H1 (cell line): ENCODE measurements around the gene HSF4. TPM values are rescaled to one million over a fixed set of nuclear protein-coding genes. Genes with fewer than 3 reads are reported as not detected.

ENCODE experiments used
- CTCF ChIA-PET: fragments of 300-600 bp; sonication (Branson Sonifier 250); formaldehyde crosslinking; loops from one replicate; lab custom pipeline; 2021; ENCODE audit not compliant: partially characterized antibody; lab: Charles Lee
- POLR2A ChIA-PET: fragments of 300-600 bp; sonication (Branson Sonifier 250); formaldehyde crosslinking; loops from one replicate; lab custom pipeline; 2021; ENCODE audit warnings: inconsistent platforms; ENCODE audit not compliant: partially characterized antibody; lab: Charles Lee
- DNase-seq, 2 experiments: peaks; one replicate each; pipeline versions ENCODE4 v3.0.0 to v3.0.0-alpha.2; 2010 to 2022; ENCODE audit warnings: low spot score in 2 of 2, low read depth in 1 of 2, mixed read lengths in 1 of 2
- FAIRE-seq: peaks from 2 replicates; lab custom pipeline; 2011; peaks lifted over from hg19 to GRCh38; lab: Jason Lieb, UNC
- H2AFZ ChIP-seq: 2 replicates; pipeline ENCODE4 v1.8.1; 2012; ENCODE audit warnings: low read length, inconsistent platforms
- H2AK5ac ChIP-seq: 2 replicates; pipeline ENCODE4 v1.6.1; 2013; ENCODE audit warnings: low read depth, low read length
- H2BK120ac ChIP-seq: replicated peaks from 2 replicates; pipeline ENCODE3; 2013; ENCODE audit warnings: low read depth, low read length, inconsistent platforms
- H2BK12ac ChIP-seq: 2 replicates; pipeline ENCODE4 v1.6.1; 2013; ENCODE audit warnings: low read depth, low read length
- H2BK15ac ChIP-seq: 2 replicates; pipeline ENCODE4 v1.6.1; 2013; ENCODE audit warnings: low read length
- H2BK20ac ChIP-seq: 2 replicates; pipeline ENCODE4 v1.6.1; 2013; ENCODE audit warnings: low read length
- H2BK5ac ChIP-seq: 2 replicates; pipeline ENCODE4 v1.6.1; 2013; ENCODE audit warnings: low read depth, low read length
- H3K14ac ChIP-seq: 2 replicates; pipeline ENCODE4 v1.6.1; 2013; ENCODE audit warnings: inconsistent platforms; ENCODE audit not compliant: insufficient read length
- H3K18ac ChIP-seq: 2 replicates; pipeline ENCODE4 v1.6.1; 2013; ENCODE audit warnings: low read length; ENCODE audit errors: extremely low read depth
- H3K23ac ChIP-seq: 2 replicates; pipeline ENCODE4 v1.6.1; 2013; ENCODE audit warnings: inconsistent platforms; ENCODE audit not compliant: insufficient read length
- H3K23me2 ChIP-seq: 2 replicates; pipeline ENCODE4 v1.6.1; 2013; ENCODE audit warnings: low read depth, low read length
- H3K27ac ChIP-seq: 2 replicates; pipeline ENCODE4 v1.6.1; 2011; ENCODE audit warnings: low read depth, low read length, inconsistent platforms
- H3K27me3 ChIP-seq, 4 experiments: replicated peaks in 1 of 4; 1 replicate in 1 of 4; 2 replicates in 3 of 4; pipeline versions ENCODE4 v1.6.1 to v1.8.1; 2011 to 2013; ENCODE audit warnings: low read length in 3 of 4, mild to moderate bottlenecking in 3 of 4, inconsistent platforms in 2 of 4, mixed read lengths in 2 of 4, moderate library complexity in 1 of 4; ENCODE audit not compliant: control insufficient read depth in 3 of 4, insufficient read depth in 3 of 4; ENCODE audit errors: extremely low read depth in 1 of 4
- H3K36me3 ChIP-seq, 4 experiments: 2 replicates each; pipeline versions ENCODE4 v1.6.1 to v1.8.1; 2011 to 2013; ENCODE audit warnings: mild to moderate bottlenecking in 4 of 4, low read length in 3 of 4, moderate library complexity in 2 of 4, control low read depth in 1 of 4, inconsistent platforms in 1 of 4; ENCODE audit not compliant: insufficient read depth in 4 of 4, control insufficient read depth in 2 of 4
- H3K4ac ChIP-seq: replicated peaks from 2 replicates; pipeline ENCODE3; 2013; ENCODE audit warnings: low read length, low read depth, mixed read lengths, inconsistent platforms; ENCODE audit not compliant: insufficient read length
- H3K4me1 ChIP-seq, 4 experiments: replicated peaks in 1 of 4; 1 replicate in 1 of 4; 2 replicates in 3 of 4; pipeline versions ENCODE4 v1.6.1 to v1.8.1; 2011 to 2013; ENCODE audit warnings: low read length in 3 of 4, inconsistent platforms in 2 of 4, mixed read lengths in 1 of 4; ENCODE audit not compliant: insufficient read depth in 4 of 4, control insufficient read depth in 3 of 4
- H3K4me2 ChIP-seq, 2 experiments: 2 replicates each; pipeline versions ENCODE4 v1.6.1 to v1.8.1; 2011 to 2013; ENCODE audit warnings: low read depth in 2 of 2, low read length in 2 of 2, control low read depth in 1 of 2, inconsistent platforms in 1 of 2, mild to moderate bottlenecking in 1 of 2; ENCODE audit not compliant: insufficient read depth in 1 of 2
- H3K4me3 ChIP-seq, 4 experiments: fragments of 200-600, 300-600 bp in 1 of 4; sonication (generic), shearing (Covaris generic), sonication (Bioruptor Twin) in 1 of 4; 2 replicates each; pipeline versions ENCODE4 v1.5.1 to v1.8.1; 2011 to 2016; ENCODE audit warnings: low read length in 4 of 4, low read depth in 3 of 4, control low read depth in 2 of 4, inconsistent platforms in 2 of 4, mild to moderate bottlenecking in 2 of 4, mixed read lengths in 1 of 4, moderate library complexity in 1 of 4; ENCODE audit not compliant: insufficient read depth in 2 of 4; ENCODE audit errors: extremely low read depth in 1 of 4
- H3K56ac ChIP-seq: replicated peaks from 2 replicates; pipeline ENCODE3; 2013; ENCODE audit warnings: low read depth, mild to moderate bottlenecking, mixed read lengths, low read length, inconsistent platforms; ENCODE audit not compliant: insufficient read length
- H3K79me1 ChIP-seq: 2 replicates; pipeline ENCODE4 v1.6.1; 2013; ENCODE audit warnings: low read depth, low read length, control low read depth
- H3K79me2 ChIP-seq, 2 experiments: 2 replicates each; pipeline versions ENCODE4 v1.6.1 to v1.8.1; 2012 to 2013; ENCODE audit warnings: low read length in 2 of 2, mild to moderate bottlenecking in 2 of 2, inconsistent platforms in 1 of 2; ENCODE audit not compliant: insufficient read depth in 2 of 2, control insufficient read depth in 1 of 2
- H3K9ac ChIP-seq, 4 experiments: replicated peaks in 1 of 4; 1 replicate in 1 of 4; 2 replicates in 3 of 4; pipeline versions ENCODE4 v1.6.1 to v1.8.1; 2011 to 2013; ENCODE audit warnings: low read depth in 3 of 4, low read length in 3 of 4, control low read depth in 2 of 4, mild to moderate bottlenecking in 2 of 4, moderate library complexity in 2 of 4, inconsistent platforms in 1 of 4; ENCODE audit errors: extremely low read depth in 1 of 4
- H3K9me3 ChIP-seq, 2 experiments: 2 replicates each; pipeline versions ENCODE4 v1.6.1 to v1.8.1; 2012 to 2013; ENCODE audit warnings: mild to moderate bottlenecking in 2 of 2, moderate library complexity in 2 of 2, control low read depth in 1 of 2, inconsistent platforms in 1 of 2, low read depth in 1 of 2, low read length in 1 of 2, mixed read lengths in 1 of 2; ENCODE audit not compliant: insufficient read depth in 2 of 2
- H4K20me1 ChIP-seq, 2 experiments: replicated peaks in 1 of 2; 2 replicates each; pipeline versions ENCODE3 to v1.8.1; 2011 to 2013; ENCODE audit warnings: inconsistent platforms in 2 of 2, low read length in 2 of 2, mild to moderate bottlenecking in 1 of 2; ENCODE audit not compliant: insufficient read depth in 2 of 2, control insufficient read depth in 1 of 2
- H4K5ac ChIP-seq: 2 replicates; pipeline ENCODE4 v1.6.1; 2013; ENCODE audit warnings: low read length, low read depth, mixed read lengths, inconsistent platforms; ENCODE audit not compliant: insufficient read length
- H4K8ac ChIP-seq: 2 replicates; pipeline ENCODE4 v1.8.0; 2013; ENCODE audit warnings: mild to moderate bottlenecking, moderate library complexity, low read length, inconsistent platforms; ENCODE audit not compliant: insufficient read depth; ENCODE audit errors: extremely low read depth
- H4K91ac ChIP-seq: replicated peaks from 2 replicates; pipeline ENCODE3; 2013; ENCODE audit warnings: low read length, mixed read lengths, inconsistent platforms; ENCODE audit not compliant: insufficient read length
- BCL11A ChIP-seq, 2 experiments: IDR thresholded peaks; one replicate each; pipeline ENCODE4 v1.6.1; 2011; ENCODE audit warnings: low read depth in 2 of 2, low read length in 2 of 2, mild to moderate bottlenecking in 2 of 2
- MAFK ChIP-seq: IDR thresholded peaks from 2 replicates; pipeline ENCODE4 v1.6.1; 2012; ENCODE audit warnings: low read depth, mild to moderate bottlenecking, improper control_type of control experiment, low read length
- RNF2 ChIP-seq: fragments of 200-900, 300-1000 bp; sonication (generic); IDR thresholded peaks from 2 replicates; pipeline ENCODE4 v1.7.1; 2016; ENCODE audit warnings: borderline replicate concordance, low read depth, mild to moderate bottlenecking, antibody characterized with exemption, low read length; ENCODE audit not compliant: poor library complexity, severe bottlenecking; ENCODE audit errors: missing control alignments
- SIN3A ChIP-seq, 2 experiments: IDR thresholded peaks in 1 of 2; conservative IDR thresholded peaks in 1 of 2; 2 replicates each; pipeline ENCODE4 v1.6.1; 2011 to 2012; ENCODE audit warnings: low read length in 2 of 2, improper control_type of control experiment in 1 of 2, low read depth in 1 of 2, mild to moderate bottlenecking in 1 of 2
- SIRT6 ChIP-seq: IDR thresholded peaks from one replicate; pipeline ENCODE4 v1.7.1; 2012; ENCODE audit warnings: low read length, inconsistent platforms
- SIX5 ChIP-seq: IDR thresholded peaks from 2 replicates; pipeline ENCODE4 v1.6.1; 2011; ENCODE audit warnings: mild to moderate bottlenecking, low read depth, low read length
- SP1 ChIP-seq: IDR thresholded peaks from 2 replicates; pipeline ENCODE4 v1.6.1; 2011; ENCODE audit warnings: low read depth, low read length
- ZNF274 ChIP-seq: IDR thresholded peaks from 2 replicates; pipeline ENCODE4 v1.7.0; 2012; ENCODE audit warnings: low read length, borderline replicate concordance; ENCODE audit errors: extremely low read depth
- WGBS, 2 experiments: shearing (Covaris generic) in 1 of 2; methylation state at CpG; one replicate each; pipeline versions ENCODE4 v1.1.6 to v1.1.7; 2013 to 2015; ENCODE audit warnings: low lambda C conversion rate in 2 of 2, mixed read lengths in 2 of 2, inconsistent platforms in 1 of 2, low coverage in 1 of 2, missing lambda C conversion rate in 1 of 2; ENCODE audit not compliant: insufficient replicate concordance in 2 of 2, insufficient coverage in 1 of 2, insufficient read length in 1 of 2; ENCODE audit errors: extremely low coverage in 1 of 2, missing lambda C conversion rate in 1 of 2; 5-methylcytosine and 5-hydroxymethylcytosine counted together
- polyA plus RNA-seq, 7 experiments: library from polyadenylated mRNA; depleted of rRNA in 3 of 7; stranded (reverse) in 5 of 7; unstranded in 2 of 7; fragments of >200 nt in 5 of 7; fragments of 200-250 nt in 2 of 7; gene quantifications; 1 replicate in 5 of 7; 2 replicates in 1 of 7; 4 replicates in 1 of 7; pipeline versions ENCODE4 v1.2.1 to v1.2.3, GENCODE V29; 2011 to 2013; ENCODE audit warnings: missing spikeins in 2 of 7, mixed read lengths in 2 of 7
- total RNA-seq: library from RNA; stranded (reverse); fragmentation: NEBNext Ultra II Directional; extraction: Animal tissue kit (Norgen Biotek cat#: 25700); gene quantifications from 2 replicates; pipeline ENCODE4 v1.2.1, GENCODE V29; 2021

Gene HSF4
- total and polyA plus RNA-seq, 2 of the 8 experiments (the other 6 are each of a cell fraction or from before 2014, with no cell fraction given): 0.14 TPM; not detected in 1

- H3K23ac ChIP-seq: no peak overlapping the region
- H4K20me1 ChIP-seq: peaks cover 0 to 2% of the 10 kb centered on the region in 2 experiments
- ChIA-PET POLR2A (no interaction called here), CTCF (interaction anchor here (0.5 to 4.7 kb wide), 16 partner anchors 9 to 1147 kb away, joined by 3 to 26 read pairs (median 4); partner anchors contain the start of gene CES3)
- no peaks in the 10 kb centered on the region for H3K4me1 ChIP-seq
- WGBS, 2 experiments: 93% methylated on average over 3 of the region's 3 CpGs; no CpG with 5 or more reads in 1 of the 2 experiments
- no peak overlapping the region for H4K8ac ChIP-seq
- H3K79me1 ChIP-seq: no peaks in the 10 kb centered on the region
- no peak overlapping the region for H3K14ac ChIP-seq
- no peak overlapping the region for H3K18ac ChIP-seq
- no peak overlapping the region for H3K27ac ChIP-seq
- no peak overlapping the region for H4K91ac ChIP-seq
- no peak overlapping the region for H3K9ac ChIP-seq
- no peak overlapping the region for H2AFZ ChIP-seq
- no peak overlapping the region for H2BK20ac ChIP-seq
- no peak overlapping the region for H3K4me2 ChIP-seq
- H3K79me2 ChIP-seq: peaks cover 0 to 2% of the 10 kb centered on the region in 2 experiments; a peak in 1 of 4 replicates
- H2BK15ac ChIP-seq: no peak overlapping the region
- no peak overlapping the region for H3K4me3 ChIP-seq
- no peaks in the 10 kb centered on the region for H3K9me3 ChIP-seq
- H4K5ac ChIP-seq: no peak overlapping the region
- H3K23me2 ChIP-seq: no peaks in the 10 kb centered on the region
- FAIRE-seq: no peak
- no peak for DNase-seq
- H2BK5ac ChIP-seq: no peak overlapping the region
- H3K4ac ChIP-seq: no peak overlapping the region
- no peak overlapping the region for H2BK120ac ChIP-seq
- no peak overlapping the region for H3K56ac ChIP-seq
- H3K27me3 ChIP-seq: no peaks in the 10 kb centered on the region
- H3K36me3 ChIP-seq: peaks cover 8 to 18% (median 13%) of the 10 kb centered on the region in 4 experiments; a peak in 7 of 8 replicates
- no peak overlapping the region for H2AK5ac ChIP-seq
- no peak for TF ChIP-seq RNF2
- TF ChIP-seq SP1: no peak
- no peak for TF ChIP-seq SIN3A (conservative IDR thresholded peaks at IDR 0.05 in 1 of 2, IDR thresholded peaks at IDR 0.05 in 1 of 2; ENCODE audit: low read depth in 1 of 2, low read length in 2 of 2)
- no peak for TF ChIP-seq ZNF274
- TF ChIP-seq SIRT6: no peak
- TF ChIP-seq SIX5: no peak
- no peak for TF ChIP-seq MAFK
- TF ChIP-seq BCL11A (IDR thresholded peaks at IDR 0.05; ENCODE audit: low read depth in 2 of 2, low read length in 2 of 2): no peak
- no peak overlapping the region for H2BK12ac ChIP-seq
Observed at GRCh38 chr16:67129422-67129821, 35.1 kb upstream of the HSF4 start.
